HG02588 (cell line): ENCODE results near the gene EVPL.
"Not testable (repeated sequence)": the region's sequence is repeated elsewhere in the genome, so short reads cannot be mapped to it uniquely, and the experiment has no call there.

Experiments
- ATAC-seq: cut with Tn5 transposase; IDR thresholded peaks from one replicate; pipeline ENCODE4 v1.9.1; 2021; ENCODE audit warnings: mild to moderate bottlenecking, moderate library complexity; ENCODE audit not compliant: unreplicated experiment

Gene EVPL

GRCh38 chr17:76000016-76000754 lies 26.9 kb downstream of the EVPL start:
- no peak for ATAC-seq

GRCh38 chr17:75998327-75998795 lies 28.7 kb downstream of the EVPL start:
- ATAC-seq: no peak

GRCh38 chr17:75996665-75997590 lies 30.2 kb downstream of the EVPL start:
- no peak for ATAC-seq

- no peak for ATAC-seq
These were observed 31.7 kb downstream of the EVPL start for GRCh38 chr17:75995385-75995925.

GRCh38 chr17:75994802-75995370 lies 32.2 kb downstream of the EVPL start:
- ATAC-seq: no peak

- ATAC-seq: no peak
These were observed 35.7 kb downstream of the EVPL start for GRCh38 chr17:75991396-75991795.

- ATAC-seq: no peak
These were observed 40.1 kb downstream of the EVPL start for GRCh38 chr17:75987041-75987440.

GRCh38 chr17:75985986-75986385 lies 41.1 kb downstream of the EVPL start:
- no peak for ATAC-seq

GRCh38 chr17:75983501-75984181 lies 43.5 kb downstream of the EVPL start:
- ATAC-seq: no peak

GRCh38 chr17:75981019-75981615 lies 46.0 kb downstream of the EVPL start:
- no peak for ATAC-seq

- ATAC-seq: no peak
These were observed 46.7 kb downstream of the EVPL start for GRCh38 chr17:75980188-75981018.

- ATAC-seq: no peak
These were observed 47.4 kb downstream of the EVPL start for GRCh38 chr17:75979705-75980187.

- ATAC-seq: peak; percentile 90
These were observed 48.0 kb downstream of the EVPL start, which contains the start of the genes ACOX1 and TEN1 for GRCh38 chr17:75978938-75979704. Gene ACOX1, minus strand, starts transcription at chr17:75979166. Its CDS starts 93 bp downstream, at chr17:75979073. Gene TEN1, plus strand, starts transcription at chr17:75979240. Its CDS starts 6,953 bp downstream, at chr17:75986193.

GRCh38 chr17:75976175-75976848 lies 50.8 kb downstream of the EVPL start:
- no peak for ATAC-seq

- ATAC-seq: no peak
These were observed 51.3 kb downstream of the EVPL start for GRCh38 chr17:75975757-75976174.

GRCh38 chr17:75975187-75975586 lies 51.9 kb downstream of the EVPL start:
- not testable (repeated sequence) for ATAC-seq

- ATAC-seq: no peak
These were observed 56.5 kb downstream of the EVPL start for GRCh38 chr17:75970626-75971025.
